GM18502 (cell line): ENCODE results near the gene DIDO1.
A peak's percentile ranks its signal among the peaks of the same experiment; 100 is the strongest.

ENCODE experiments used
- ATAC-seq: cut with Tn5 transposase; IDR thresholded peaks from one replicate; pipeline ENCODE4 v1.9.1; 2021; ENCODE audit warnings: mild to moderate bottlenecking; ENCODE audit not compliant: unreplicated experiment, poor library complexity

The DIDO1 gene

DNA sequence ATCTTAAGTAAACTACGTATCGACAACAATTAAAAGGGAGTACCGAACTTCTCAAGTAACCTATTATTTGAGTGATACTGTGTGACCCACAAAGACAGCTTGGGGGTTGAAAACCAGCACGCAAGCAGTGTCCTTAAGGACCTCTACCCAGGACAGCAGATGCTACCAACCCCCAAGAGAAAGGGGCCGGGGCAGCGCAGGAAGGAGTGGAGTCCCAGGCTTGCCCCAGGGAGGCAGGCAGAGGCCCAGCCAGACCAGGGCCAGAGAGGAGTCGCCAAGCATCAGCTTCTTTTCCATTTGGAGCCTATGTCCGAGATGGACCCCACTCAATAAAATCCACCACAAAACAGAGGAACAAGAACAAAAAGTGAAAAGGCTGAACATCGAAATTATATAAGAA lies 11.9 kb downstream of the DIDO1 start:
- no peak for ATAC-seq

DNA sequence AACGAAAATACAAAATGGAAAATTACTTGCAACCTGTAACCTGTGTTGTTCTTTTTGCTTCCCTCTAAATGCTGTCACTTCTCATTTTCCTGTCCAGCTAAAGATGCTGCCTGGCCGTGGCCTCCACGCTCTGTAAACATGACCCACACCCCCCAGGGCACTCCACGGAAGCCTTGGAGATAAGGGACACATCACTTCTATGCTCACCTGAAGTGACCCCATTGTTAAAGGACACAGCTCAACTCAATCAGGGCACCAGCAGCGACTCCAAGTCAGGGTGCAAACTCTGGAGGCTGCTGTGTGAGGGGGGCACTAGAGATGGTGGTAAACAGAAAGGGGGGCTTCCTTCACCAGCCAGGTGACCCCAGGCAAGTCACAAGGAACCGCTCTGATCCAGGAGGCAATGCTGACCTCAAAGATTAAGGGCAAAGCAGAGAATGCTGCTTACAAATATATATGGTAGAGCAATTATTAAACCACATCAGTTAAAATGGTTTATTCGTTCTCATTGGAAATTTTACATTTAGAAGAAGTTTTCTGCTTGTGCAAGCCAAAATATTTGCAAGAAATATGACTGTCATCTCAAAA lies 13.2 kb downstream of the DIDO1 start:
- no peak for ATAC-seq

- ATAC-seq, result no peak
Observed at GRCh38 chr20:62911701-62912280, 14.5 kb downstream of the DIDO1 start.

DNA sequence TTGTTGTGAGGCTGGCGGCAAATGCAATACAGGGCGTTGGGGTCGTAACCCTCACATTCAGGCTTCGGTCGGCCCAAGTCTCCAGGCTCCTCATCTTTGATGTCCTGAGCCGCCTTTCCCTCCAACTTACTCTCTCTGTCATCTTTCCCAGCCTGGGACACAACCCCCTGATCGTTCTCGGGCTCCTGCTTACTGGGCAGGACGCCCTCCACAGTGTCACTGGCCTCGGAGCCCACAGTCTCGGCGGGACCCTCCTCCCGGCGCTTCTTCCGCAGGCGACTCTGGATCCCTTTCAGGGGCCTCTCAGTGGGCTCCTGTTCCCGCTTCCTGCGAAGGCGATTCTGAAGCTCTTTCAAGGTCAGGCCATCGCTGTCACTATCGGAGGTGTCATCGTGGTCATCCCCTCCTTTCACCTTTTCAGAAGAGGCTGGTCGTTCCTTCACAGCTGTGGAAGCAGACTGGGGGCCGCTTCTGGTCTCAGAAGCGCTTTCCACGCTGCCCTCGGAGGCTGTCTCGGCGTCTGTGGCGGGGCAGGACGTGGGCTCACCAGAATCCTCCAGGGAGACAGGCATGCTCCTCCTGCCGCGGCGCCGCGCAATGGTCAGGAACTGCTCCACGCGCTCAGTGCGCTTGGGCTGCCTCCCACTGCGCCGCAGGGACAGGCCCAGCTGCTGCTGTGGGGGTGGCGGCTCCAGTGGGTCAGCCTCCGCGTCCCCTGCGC lies 15.4 kb downstream of the DIDO1 start:
- ATAC-seq, result no peak

- ATAC-seq, result no peak
Observed at GRCh38 chr20:62910217-62910766, 16.0 kb downstream of the DIDO1 start.

DNA sequence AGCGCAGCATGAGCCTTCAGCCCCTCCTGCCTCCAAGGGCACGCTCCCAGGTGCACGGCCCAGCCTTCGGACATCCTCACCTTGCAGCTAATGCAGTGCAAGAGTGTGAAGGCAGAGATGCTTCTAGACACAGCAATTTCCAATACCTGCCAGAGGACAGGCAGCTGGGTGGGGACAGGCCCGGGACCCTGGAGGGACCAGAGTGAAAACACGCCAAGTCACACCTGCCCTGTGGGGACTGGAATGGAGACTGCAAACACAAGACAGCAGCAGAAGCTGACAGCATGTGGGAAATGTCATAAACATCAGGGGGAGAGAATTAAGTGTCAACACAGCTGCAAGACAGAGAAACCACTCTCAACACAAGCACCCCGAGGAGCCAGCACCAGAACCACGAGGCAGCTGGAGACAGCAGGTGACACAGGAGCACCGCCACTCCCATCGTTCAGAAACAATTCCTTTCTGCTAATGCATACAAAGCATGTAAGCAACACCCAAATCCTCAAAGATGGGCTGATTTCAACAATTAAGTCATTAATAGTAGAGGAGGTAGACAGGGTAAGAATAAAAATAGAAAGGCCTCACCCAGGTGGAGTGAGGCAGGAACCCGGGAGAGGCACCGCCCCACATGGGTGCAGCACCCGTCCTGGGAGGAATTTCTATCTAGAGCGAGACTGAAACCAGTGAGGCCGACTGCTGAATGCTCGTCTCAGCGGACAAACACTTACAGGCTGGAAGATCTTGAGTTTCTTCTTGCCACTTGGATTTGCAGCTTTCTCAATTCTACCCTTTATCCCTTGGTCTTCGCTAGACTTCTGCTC lies 17.1 kb downstream of the DIDO1 start:
- no peak for ATAC-seq

DNA sequence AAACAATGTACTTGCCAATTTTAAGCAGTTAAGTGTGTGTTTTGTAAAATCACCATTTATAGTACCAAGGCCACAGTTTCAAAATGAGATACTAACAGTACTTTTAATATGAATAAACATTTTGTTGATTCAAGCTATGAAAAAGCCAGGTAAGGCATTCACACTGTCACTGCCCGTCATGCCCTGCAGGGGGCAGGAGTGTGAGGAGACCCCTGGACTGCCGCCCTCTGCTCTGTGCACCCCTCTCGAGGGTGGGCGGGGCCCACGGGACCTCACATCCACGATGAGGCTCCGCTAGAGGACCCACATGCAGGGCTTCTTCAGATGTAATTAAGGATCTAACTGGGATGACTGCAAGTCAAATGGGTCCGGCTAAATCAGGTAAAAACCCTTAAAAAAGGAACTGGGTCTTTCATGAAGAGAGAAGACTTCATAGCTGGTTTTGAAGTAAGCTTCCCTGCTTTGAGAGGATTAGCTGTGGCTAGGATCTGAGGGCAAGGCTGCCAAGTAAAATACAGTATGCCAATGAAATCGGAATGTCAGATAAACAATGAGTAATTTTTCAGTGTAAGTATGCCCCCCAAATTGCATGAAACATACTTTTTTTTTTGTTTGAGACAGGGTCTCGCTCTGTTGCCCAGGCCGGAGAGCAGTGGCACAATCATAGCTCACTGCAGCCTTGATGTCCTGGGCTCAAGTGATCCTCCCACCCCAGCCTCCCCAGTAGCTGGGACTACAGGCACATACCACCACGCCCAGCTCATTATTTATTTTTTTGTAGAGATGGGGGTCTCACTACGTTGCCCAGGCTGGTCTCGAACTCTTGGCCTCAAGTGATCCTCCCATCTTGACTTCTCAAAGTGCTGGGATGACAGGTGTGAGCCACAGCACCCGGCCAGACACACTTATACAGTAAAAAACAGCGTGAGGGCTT lies 18.7 kb downstream of the DIDO1 start:
- no peak for ATAC-seq

GRCh38 chr20:62906647-62907375 lies 19.5 kb downstream of the DIDO1 start:
- no peak for ATAC-seq

DNA sequence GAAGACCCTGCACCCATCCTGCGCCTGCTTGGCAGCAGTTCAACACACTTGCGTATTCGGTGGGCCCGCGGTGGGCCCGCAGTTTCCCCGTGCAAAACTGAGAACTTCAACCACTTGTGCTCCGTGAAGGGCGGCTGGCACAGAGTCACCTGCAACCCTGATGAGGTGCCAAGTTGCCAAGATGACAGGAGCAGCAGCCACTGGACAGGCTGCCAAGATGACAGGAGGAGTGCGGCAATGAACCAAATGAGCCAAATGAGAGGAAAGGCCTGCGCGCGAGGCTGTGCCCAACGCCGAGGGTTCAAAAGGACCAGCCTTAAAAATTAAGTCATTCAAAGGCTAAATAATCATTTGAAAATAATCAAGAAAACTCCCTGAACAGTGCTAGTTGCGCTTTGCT lies 20.1 kb downstream of the DIDO1 start:
- no peak for ATAC-seq

DNA sequence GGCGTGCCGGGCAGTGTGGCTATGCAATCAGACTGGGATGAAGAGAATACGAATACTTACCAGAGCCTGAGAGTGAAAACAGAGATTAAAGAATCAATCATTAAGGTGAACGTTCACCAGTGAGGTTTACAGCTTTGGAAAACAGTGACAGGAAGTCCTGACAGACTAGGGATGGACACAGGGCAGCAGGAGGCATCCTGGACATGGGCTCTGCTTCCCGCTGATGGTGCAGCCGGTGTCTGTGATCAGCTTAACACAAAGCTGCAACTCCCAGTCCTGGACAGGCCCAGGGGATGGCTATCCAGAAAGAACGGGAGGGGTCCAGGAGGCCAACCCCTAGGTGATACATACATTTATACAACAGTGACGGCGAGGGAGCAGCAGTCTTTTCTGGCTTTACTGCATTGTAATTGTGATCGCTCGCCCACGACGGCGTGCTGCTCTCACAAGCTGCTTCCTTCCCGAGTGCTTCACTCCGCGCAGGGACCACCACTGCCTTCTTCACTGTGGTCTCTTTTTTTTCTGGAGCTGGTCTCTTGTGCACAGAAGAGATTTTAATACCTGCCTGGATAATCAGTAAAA lies 20.7 kb downstream of the DIDO1 start:
- ATAC-seq, result no peak

DNA sequence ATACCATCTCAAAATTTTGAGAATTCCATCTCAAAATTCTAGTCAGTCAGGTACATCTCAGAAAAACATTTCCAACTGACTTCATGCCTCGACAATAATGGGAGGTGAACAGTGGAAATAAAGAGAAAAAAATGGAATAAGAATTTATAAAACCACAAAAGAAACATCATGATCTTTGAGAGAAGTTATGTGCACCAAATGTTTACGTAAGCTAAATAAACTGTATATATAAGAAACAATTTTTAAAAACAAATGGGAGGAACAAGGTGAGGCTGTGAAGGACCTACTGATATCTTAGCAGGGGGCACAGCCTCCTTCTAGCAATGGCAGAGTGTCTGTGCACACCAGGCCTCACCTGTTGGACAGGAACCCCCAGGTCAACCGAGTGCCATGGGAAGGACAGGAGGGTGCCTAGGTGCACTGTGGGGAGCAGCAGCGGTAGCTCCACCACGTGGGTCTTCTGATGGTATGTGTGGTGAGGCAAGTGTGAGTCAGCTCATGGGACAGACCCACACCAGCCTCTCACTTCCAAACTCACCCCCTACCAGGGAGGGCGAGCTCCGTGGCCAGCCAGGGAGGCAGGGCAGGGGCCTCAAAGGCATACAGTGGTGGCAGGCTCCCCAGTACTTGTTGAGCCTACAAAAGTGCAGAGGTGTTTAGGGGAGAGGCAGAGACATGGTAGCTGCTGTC lies 23.2 kb downstream of the DIDO1 start:
- ATAC-seq, result no peak

DNA sequence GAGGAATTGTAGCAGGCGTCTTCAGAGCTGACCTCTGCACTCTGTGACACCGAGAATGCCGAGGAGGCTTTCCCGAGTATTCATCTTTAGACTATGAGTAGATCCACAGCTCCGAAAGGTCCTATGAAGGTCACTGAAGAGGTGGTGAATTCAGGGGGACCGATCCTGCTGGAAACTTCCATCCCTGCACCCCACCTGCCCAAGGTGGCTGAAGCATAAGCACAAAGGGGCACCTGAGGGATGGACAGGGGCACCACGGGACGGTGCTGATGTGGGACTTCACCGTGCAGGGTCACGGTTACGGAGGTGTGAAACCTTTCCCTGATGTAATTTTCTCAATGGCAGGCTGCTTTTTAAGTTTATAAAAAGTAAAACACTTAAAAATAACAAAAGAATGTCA lies 24.4 kb downstream of the DIDO1 start:
- ATAC-seq, result no peak

DNA sequence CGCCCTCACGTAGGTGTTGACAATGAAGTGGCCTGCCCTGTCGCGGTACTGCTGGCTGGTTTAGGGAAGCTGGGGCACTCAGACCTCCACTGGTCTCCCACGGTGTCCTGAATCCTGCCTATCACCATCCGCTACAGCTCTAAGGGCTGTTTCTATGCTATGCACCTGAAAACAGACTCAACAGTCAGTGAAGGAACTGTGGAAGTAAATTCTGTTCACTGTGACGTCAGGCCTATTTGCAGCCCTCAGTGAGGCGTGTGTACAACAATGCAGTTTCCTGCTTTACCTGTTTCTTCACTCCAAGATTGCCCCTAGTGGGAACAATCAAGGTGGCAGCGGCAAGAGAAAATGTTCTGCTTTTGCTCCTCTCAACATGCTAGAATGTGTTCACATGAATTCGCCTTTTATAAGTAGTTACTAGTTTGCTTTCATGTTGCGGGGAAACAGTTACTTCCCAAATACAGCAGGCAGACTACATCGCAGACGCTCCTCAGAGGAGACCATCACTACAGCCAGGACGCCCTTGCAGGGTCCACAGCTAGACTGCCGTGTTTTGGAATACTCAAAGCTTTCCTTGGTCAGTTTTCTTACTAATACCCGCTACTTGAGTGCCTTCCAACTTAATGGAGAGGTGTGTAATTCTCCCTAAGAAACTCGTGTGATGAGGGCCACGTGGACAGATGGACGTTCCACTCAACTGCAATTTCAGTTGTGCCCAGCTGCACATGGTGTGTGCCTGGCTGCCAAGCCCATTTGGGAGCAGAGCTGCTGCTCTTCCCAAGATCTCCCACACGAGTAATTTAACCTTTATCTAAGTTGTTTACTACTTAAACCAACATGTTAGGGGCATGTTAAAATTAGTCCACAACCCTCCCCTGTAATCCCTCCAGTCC lies 25.4 kb downstream of the DIDO1 start:
- ATAC-seq, result peak; percentile 19

DNA sequence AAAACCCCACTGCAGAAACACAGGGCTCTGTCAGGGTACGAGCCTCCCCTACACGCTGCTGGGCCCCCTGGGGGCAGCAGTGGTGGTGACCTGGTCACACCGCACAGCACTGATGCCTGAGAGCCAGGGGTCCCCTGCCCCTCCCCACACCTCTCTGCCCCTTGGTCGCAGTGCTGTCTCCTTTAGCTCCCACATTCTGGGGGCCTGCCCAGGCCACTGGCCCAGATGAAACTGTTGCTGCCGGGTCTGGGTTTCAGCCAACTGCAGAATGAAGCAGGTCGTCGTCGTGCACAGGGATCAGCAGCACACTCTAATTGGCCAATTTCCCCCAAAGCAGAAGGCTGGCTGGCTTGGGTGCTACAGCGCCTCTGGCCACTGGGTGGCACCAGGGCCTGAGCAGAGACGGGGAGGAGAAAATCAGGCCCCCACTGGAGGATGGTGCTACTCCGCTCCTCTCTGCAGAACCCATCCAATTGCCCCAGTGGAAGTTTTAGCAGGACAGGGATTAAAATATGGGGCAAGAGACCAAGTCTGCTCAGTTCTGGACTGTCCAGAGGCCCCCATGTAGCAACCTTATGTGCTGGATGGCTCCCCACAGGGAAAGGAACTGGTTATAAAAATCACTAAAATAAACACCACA lies 26.1 kb downstream of the DIDO1 start:
- ATAC-seq, result peak; percentile 83

DNA sequence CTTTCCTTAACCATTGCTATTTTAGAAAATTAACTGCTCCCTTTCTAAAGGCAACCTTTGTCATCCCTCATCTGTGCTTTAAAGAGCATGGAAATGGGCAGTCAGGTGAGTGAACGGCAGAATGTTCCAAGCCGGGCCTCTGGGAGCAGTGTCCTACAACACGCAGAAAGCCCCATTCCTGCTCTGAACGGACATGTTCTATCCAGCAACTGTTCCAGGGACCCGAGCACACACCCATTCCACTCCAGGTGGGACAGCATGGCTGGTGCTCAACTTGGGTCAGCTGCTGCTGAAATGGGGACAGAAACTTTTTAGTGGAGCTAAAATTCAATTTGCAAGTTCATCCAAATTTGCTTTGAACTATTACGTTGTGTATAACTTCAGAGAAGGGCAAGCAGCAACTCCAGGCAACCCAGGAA lies 26.7 kb downstream of the DIDO1 start:
- no peak for ATAC-seq

DNA sequence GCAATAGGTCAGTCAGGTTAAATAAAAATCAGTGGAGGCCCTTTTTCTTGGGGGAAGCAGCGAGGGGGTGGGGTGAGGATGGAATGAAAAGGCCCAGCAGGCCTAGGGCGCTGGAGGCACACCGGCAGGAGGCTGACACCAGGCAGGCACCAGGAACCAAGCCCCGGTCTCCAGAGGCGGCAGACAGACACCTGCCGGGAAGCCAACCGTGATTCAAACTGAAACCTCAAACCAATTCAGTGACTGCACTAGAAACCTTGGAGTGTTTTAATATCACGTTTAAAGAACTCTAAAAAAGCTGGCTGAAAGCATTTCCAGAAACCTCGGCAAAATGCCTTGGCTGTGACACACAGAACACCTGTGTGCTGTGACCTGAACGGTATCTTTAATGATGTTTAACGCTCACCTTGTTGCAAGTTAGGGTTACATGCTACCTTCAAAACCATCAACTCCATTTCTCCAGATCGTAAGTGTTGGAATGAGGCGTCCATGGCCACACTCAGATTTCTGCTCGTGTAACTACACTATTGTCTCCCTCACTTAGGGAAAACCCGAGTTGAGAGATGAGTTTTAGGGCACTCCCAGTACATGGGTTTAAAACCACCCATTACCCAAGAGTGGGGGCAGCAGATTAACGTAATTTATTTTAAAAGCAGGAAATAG lies 27.2 kb downstream of the DIDO1 start:
- no peak for ATAC-seq
